Bronchial epithelial cell (primary cell): ENCODE results near the gene WASF3. TPM values are rescaled to one million over a fixed set of nuclear protein-coding genes. Genes with fewer than 3 reads are reported as not detected.

ENCODE experiments used
- DNase-seq: peaks from one replicate; pipeline ENCODE4 v3.0.0-alpha.2; 2010; ENCODE audit warnings: low read depth
- FAIRE-seq: peaks from 2 replicates; lab custom pipeline; 2011; peaks lifted over from hg19 to GRCh38; lab: Jason Lieb, UNC
- H3K27me3 ChIP-seq: 2 replicates; pipeline ENCODE4 v1.5.1; 2011; ENCODE audit warnings: low read length; ENCODE audit not compliant: control insufficient read depth, insufficient read depth
- H3K36me3 ChIP-seq: 2 replicates; pipeline ENCODE4 v1.5.1; 2011; ENCODE audit warnings: low read length; ENCODE audit not compliant: control insufficient read depth, insufficient read depth
- H3K4me3 ChIP-seq: 2 replicates; pipeline ENCODE4 v1.5.1; 2011; ENCODE audit warnings: mild to moderate bottlenecking, low read depth, low read length, control low read depth
- total RNA-seq: library from RNA; depleted of rRNA; stranded (reverse); fragments of >200 nt; gene quantifications from 2 replicates; pipeline ENCODE4 v1.2.1, GENCODE V29; 2014
- TF ChIP-seq, protein P1 (sequence below): IDR thresholded peaks from 2 replicates; pipeline ENCODE4 v1.5.1; 2011; ENCODE audit warnings: mild to moderate bottlenecking, moderate library complexity, low read length, control low read depth, inconsistent platforms; ENCODE audit not compliant: insufficient read depth, severe bottlenecking

The WASF3 gene
- total RNA-seq, 1 donor from 2014 or later = 4.5 TPM

DNA sequence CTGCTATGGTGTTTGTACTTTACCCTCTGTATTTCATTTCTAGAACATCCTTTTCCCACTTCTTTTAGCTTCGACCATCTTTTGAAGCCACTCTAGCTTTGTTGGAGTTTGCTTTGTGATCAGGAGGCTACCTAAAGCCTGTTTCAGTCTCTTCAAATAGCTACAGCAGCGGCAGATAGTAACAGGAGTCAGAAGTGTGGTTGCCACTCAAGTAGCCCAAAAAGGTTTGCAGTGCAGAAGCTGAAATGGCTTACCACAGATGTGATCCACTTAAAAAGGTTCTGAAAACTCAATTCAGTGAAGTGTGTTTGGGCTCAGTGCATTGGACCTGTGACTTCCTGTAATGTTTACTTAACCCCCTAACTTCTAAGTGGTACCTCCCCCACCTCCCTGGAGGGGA is 26.2 kb downstream of the WASF3 start:
- Histone ChIP-seq H3K36me3 (no peaks in the 10 kb centered on the region), H3K27me3 (no peaks in the 10 kb centered on the region), H3K4me3 (no peak overlapping the region)
- TF ChIP-seq, protein P1, sequence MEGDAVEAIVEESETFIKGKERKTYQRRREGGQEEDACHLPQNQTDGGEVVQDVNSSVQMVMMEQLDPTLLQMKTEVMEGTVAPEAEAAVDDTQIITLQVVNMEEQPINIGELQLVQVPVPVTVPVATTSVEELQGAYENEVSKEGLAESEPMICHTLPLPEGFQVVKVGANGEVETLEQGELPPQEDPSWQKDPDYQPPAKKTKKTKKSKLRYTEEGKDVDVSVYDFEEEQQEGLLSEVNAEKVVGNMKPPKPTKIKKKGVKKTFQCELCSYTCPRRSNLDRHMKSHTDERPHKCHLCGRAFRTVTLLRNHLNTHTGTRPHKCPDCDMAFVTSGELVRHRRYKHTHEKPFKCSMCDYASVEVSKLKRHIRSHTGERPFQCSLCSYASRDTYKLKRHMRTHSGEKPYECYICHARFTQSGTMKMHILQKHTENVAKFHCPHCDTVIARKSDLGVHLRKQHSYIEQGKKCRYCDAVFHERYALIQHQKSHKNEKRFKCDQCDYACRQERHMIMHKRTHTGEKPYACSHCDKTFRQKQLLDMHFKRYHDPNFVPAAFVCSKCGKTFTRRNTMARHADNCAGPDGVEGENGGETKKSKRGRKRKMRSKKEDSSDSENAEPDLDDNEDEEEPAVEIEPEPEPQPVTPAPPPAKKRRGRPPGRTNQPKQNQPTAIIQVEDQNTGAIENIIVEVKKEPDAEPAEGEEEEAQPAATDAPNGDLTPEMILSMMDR = no peak
- DNase-seq = no peak
- no peak for FAIRE-seq

DNA sequence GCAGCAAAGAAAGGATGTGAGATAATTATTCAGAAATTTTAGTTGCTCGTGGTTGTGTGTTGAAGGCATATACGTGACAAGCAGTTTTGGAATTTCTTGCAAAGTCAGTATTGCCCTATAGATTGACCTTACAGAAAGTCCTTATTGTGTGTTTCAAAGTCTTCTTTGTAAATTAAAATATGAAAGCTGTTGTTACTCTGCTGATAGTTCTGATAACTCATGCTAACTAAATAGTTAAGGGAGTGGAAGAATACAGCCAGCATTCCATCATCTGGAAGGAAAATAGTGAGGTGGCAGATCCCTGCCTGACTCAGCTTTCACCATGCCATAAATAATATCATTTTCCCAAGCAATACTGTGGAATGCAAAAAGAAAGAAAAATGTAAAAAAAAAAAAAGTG is 27.2 kb downstream of the WASF3 start:
- H3K27me3 ChIP-seq = no peaks in the 10 kb centered on the region
- FAIRE-seq (no peak), DNase-seq (no peak)
- TF ChIP-seq, protein P1 = no peak
- H3K36me3 ChIP-seq = no peaks in the 10 kb centered on the region
- H3K4me3 ChIP-seq = no peak overlapping the region

DNA sequence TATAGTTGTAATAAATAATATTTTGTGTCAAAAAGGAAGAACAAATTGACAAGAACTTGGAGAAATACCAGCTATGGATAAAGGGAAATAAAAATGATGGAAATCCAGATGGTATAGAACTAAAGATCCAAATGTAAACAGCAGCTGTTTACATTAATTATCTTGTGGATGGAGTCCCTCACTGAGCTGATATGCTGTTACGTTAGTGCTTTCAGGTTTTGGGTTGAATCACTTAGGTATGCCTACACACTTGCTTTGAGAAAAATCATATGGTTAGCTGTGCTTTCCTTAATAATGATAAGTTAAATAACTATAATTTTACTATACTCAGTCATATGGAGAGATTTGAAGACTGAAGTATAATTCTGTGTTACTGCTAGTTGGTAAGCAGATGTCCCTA is 27.7 kb downstream of the WASF3 start:
- H3K4me3 ChIP-seq = no peak overlapping the region
- no peaks in the 10 kb centered on the region for H3K36me3 ChIP-seq
- FAIRE-seq (no peak), DNase-seq (no peak)
- TF ChIP-seq, protein P1 = no peak
- no peaks in the 10 kb centered on the region for H3K27me3 ChIP-seq

DNA sequence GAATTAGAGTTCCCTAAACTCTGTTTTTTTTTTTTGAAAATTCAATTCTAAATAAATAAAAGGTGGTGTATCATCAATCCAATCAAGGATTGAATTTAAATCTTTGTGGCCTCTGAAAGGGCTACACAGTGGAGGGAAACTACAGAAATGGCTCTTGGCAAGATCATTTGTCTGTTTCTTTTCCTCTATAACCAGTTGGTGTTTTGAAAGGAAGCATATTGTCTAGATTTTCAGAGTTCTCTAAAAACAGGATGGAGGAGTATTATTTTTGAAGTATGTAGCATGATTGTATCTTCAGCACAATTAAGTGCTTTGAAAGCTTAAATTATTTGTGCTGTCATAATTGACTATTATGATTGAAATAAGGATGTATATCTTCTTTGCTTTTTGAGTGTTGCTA is 29.8 kb downstream of the WASF3 start:
- Histone ChIP-seq H3K27me3 (no peaks in the 10 kb centered on the region), H3K4me3 (no peak overlapping the region), H3K36me3 (no peaks in the 10 kb centered on the region)
- FAIRE-seq = no peak
- DNase-seq = no peak
- TF ChIP-seq, protein P1 = no peak

DNA sequence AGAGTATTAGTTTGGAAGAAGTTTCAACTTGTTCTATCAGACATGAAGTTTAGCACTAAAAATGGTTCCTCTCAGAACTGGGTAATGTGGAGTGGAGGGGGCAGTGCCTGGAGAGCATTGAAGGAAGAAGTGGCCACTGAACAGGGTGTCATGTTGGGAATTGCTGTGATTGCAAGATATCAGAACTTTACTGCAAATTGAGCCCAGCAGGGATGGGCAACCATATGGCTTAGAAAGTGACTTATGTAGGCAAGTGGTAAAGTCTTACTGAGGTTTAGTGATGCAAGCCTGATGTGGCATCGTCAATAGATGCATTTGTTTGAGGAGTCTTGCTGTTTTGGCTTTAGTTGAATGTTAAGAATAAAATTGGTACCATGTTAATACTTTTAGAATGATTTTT is 31.7 kb downstream of the WASF3 start:
- no peak for DNase-seq
- no peak for FAIRE-seq
- no peak overlapping the region for H3K4me3 ChIP-seq
- no peaks in the 10 kb centered on the region for H3K27me3 ChIP-seq
- H3K36me3 ChIP-seq = no peaks in the 10 kb centered on the region
- TF ChIP-seq, protein P1 = no peak

DNA sequence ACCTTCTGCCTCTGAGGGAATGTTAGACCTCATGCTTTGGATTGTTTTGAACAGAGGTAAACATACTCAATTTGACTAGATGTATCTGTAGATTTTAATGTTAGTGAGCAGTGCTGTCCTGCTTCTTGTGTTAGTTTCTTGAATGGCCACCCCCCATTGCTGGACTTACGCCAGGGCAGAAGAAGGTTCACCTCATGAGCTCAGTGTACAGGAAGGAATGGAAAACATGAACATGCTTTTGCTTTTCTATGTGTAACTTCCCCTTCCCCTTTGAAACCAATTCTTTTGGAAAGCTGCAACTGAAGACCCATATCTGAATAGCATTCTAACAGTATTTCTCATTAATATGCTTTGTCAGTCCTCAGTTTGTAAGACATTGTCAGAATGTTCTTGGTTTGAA is 32.3 kb downstream of the WASF3 start:
- no peak overlapping the region for H3K4me3 ChIP-seq
- H3K36me3 ChIP-seq = no peaks in the 10 kb centered on the region
- no peaks in the 10 kb centered on the region for H3K27me3 ChIP-seq
- TF ChIP-seq, protein P1 = no peak
- no peak for FAIRE-seq
- DNase-seq = no peak
